Anterior cingulate cortex (tissue), 58 donors: ENCODE measurements around the gene CTAGE1.
"Not testable (repeated sequence)": the region's sequence is repeated elsewhere in the genome, so short reads cannot be mapped to it uniquely, and the experiment has no call there.

Experiments used
- DNase-seq, 58 donors: peaks; one replicate each; lab custom pipeline; 2025; lab: John Stamatoyannopoulos, UW

The CTAGE1 gene, protein sequence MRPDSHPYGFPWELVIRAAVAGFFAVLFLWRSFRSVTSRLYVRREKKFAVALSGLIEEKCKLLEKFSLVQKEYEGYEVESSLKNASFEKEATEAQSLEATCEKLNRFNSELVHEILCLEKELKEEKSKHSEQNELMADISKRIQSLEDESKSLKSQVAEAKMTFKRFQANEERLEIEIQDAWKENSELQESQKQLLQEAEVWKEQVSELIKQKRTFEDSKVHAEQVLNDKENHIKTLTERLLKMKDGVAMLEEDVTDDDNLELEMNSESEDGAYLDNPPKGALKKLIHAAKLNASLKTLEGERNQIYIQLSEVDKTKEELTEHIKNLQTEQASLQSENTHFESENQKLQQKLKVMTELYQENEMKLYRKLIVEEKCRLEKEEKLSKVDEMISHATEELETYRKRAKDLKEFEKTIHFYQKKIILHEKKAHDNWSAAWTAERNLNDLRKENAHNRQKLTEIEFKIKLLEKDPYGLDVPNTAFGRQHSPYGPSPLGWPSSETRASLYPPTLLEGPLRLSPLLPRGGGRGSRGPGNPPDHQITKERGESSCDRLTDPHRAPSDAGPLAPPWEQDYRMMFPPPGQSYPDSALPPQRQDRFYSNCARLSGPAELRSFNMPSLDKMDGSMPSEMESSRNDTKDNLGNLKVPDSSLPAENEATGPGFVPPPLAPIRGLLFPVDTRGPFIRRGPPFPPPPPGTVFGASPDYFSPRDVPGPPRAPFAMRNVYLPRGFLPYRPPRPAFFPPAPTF

DNA sequence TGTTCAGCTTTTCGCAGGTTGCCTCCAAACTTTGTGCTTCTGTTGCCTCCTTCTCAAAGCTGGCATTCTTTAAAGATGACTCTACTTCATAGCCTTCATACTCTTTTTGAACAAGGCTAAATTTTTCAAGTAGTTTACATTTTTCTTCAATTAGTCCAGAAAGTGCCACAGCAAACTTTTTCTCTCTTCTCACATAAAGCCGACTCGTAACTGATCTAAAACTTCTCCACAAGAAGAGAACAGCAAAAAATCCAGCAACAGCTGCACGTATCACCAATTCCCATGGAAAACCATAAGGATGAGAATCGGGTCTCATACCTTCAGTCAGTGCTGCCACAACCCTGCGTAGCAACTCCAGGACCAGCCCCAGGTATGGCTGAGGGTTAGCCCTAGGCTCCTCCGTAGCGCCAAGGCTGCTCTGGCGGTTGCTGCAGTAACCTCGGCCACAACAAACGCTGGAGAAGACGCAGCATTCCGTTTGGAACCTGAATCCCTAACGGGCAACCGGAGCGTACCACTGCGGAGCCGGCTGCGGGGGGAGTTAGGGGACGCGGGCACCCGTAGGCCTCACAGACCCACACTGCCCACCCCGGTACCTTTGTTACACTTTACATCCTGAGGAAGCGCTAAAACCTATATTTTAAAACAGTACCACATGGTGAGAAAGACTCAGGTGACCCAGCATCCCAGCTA lies at the start of gene CTAGE1:
TSS of gene CTAGE1 (minus strand) at position 420 of the 693 bp plus-strand sequence. CDS start at position 316, 104 bp downstream.
- DNase-seq, result no peak

DNA sequence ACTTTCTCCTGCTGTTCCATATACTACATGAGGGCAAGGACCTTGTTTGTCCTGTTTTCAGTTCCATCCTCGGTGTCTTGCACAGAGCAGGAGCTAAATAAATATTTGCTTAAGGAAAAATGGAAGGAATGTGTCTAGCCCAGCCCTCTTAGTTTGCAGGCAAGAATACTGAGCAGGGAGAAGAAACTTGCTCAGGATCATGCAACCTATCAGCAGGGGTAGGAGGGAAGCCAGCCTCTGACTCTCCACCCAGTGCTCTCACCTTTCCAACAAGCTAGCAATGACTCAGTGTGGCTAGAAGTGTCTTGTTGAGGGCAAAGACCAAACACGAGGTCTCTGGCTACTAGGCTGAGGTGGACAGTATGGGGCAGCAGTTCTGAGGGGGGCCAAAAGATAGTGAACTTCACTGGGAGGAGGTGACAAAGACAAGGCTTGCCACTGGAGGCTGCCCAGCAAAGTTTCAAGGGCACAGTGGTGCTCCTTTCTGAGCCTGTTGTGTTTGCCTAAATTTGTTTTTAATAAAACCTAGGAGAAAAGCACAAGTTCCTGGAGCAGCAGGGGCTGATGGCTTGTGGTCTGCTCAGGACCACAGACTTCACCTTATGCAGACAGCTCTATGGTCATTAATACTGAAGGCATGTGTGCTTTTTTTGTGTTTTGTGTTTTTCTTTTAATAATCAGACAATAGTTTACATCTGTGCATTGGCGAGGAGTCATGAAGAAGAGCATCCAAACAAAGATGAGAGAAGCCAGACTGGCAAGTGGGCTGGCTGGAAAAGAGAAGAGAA lies 49.1 kb upstream of the CTAGE1 start:
- no peak for DNase-seq

- no peak for DNase-seq
These were observed 48.2 kb upstream of the CTAGE1 start for GRCh38 chr18:22465859-22466457.

DNA sequence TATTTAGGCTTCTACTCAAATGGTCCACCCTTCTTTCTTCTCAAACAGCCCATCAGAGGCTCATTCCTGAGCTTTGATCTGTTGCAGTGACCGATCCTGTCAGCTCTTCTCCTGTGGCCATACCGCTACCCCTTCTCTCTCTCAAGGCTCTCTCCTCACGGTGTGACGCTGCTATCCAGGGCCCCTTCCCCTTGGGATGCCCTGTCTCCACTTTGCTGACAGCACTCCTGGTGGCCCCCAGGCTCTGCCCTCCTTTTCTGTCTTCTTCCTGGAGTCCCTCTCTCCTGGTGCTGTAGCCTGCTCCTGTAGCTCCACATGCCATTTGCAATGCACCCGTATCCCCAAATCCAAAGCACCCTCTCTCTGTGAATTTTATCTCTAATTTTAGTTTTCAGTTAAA lies 45.4 kb upstream of the CTAGE1 start:
- DNase-seq, result no peak

- DNase-seq, result no peak
These were observed 41.8 kb upstream of the CTAGE1 start for GRCh38 chr18:22459491-22459890.

DNA sequence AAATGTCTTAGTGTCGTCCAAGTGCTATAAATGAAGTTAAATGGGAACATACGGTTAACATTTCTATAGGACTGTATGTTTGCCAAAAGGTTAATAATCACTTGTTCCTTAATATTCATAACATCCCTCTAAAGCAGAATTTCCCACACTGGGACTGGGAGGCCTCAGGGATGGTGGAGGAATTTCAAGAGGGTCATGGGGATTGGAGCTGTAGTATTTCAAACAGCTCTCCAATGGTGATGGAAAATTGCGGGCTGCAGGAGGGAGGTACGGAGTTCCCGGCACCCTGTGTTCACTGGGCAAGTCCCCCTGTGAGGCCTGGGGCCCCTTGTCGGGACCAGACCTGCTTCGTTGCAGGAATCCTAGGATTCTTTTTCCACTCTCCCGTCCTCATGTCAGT lies 39.8 kb upstream of the CTAGE1 start:
- DNase-seq, result no peak

DNA sequence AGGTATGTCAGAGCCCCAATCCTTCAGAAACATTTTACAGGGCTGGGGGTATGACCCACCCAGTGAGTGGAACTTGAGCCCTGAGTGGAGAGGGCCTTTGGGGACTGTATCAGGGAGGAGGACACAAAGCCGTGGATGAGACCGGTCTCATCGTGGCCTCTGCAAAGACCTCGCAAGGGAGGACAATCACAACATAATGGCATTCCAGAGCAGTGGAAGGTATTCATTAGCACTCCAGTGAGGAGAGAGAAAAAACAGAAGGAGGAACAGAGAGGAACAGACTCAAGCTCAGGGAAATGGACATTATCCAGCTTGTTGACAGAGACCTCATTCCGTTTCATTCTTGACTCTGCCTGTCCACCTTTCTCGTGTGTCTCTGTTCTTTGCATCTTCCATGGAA lies 38.8 kb upstream of the CTAGE1 start:
- DNase-seq, result no peak

GRCh38 chr18:22456116-22456480 lies 38.4 kb upstream of the CTAGE1 start:
- no peak for DNase-seq

GRCh38 chr18:22455425-22456115 lies 37.9 kb upstream of the CTAGE1 start:
- no peak for DNase-seq

DNA sequence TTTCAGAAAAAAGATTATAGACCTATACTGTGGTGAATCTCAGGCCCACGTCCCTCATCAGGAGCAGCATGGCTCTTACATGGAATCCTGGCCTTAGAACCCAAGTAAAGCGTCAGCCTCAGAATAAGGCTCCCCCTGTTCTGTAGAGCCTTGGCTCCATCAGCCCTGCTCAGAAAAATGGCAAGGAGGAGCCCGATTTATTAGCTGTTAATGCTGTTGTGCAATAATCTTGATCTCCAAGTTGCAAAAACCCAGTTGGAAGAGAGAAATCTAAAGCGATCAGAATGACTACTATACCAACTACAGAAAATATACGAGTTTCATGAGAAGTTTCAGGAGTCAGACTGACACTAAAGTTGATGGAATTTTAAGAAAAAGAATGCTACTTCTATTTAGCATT lies 35.6 kb upstream of the CTAGE1 start:
- no peak for DNase-seq

GRCh38 chr18:22452226-22452668 lies 34.5 kb upstream of the CTAGE1 start:
- DNase-seq, result no peak

GRCh38 chr18:22451796-22452195 lies 34.1 kb upstream of the CTAGE1 start:
- DNase-seq, result no peak

DNA sequence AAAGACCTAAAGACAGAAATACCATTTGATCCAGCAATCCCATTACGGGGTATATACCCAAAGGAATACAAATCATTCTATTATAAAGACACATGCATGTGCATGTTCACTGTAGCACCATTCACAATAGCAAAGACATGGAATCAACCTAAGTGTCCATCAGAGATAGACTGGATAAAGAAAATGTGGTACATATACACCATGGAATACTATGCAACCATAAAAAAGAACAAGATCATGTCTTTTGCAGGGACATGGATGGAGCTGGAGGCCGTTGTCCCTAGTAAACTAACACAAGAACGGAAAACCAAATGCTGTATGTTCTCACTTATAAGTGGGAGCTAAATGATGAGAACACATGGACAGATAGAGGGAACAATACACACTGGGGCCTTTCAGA lies 33.1 kb upstream of the CTAGE1 start:
- DNase-seq, result not testable (repeated sequence)

DNA sequence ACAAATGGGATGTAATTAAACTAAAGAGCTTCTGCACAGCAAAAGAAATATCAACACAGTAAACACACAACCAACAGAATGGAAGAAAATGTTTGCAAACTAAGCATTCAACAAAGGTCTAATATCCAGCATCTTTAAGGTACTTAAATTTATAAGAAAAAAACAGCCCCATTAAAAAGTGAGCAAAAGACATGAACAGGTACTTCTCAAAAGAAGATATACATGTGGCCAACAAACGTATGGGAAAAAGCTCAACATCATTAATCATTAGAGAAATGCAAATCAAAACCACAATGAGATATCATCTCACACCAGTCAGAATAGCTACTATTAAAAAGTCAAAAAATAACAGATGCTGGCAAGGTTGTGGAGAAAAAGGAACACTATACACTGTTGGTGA lies 32.6 kb upstream of the CTAGE1 start:
- DNase-seq, result not testable (repeated sequence)

DNA sequence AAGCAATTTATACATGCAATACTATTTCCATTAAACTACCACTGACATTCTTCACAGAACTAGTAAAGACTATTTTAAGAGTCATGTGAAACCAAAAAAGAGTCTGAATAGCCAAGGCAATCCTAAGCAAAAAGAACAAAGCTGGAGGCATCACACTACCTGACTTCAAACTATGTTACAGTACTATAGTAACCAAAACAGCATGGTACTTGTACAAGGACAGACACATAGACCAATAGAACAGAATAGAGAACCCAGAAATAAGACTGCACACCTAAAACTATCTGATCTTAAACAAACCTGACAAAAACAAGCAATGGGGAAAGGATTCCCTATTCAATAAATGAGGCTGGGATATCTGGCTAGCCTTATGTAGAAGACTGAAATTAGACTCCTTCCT lies 32.0 kb upstream of the CTAGE1 start:
- not testable (repeated sequence) for DNase-seq

GRCh38 chr18:22448238-22448637 lies 30.5 kb upstream of the CTAGE1 start:
- DNase-seq, result no peak

- DNase-seq, result no peak
These were observed 30.1 kb upstream of the CTAGE1 start for GRCh38 chr18:22447792-22448191.

GRCh38 chr18:22446911-22447310 lies 29.2 kb upstream of the CTAGE1 start:
- no peak for DNase-seq

DNA sequence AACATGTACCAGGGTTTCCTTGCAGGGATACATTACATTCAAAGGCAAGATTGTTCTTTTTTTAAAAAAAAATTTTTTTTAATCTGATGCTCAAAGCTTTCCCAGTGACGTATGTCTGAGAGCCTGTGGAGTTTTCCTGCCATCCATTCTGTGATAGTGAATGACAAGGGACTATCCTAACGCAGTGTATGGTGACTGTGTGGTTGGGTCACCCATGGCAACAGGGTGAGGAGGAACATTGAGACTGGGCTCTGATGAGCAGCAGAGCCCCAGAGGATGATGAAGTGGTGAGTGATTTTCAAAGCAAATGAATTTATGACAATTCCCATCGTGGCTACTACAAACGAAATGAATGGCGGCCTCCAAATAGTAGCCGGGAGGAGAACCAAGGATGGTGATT lies 28.6 kb upstream of the CTAGE1 start:
- no peak for DNase-seq
